ENCODE measurements around the gene SCD.

- TF ChIP-seq PATZ1 (CRISPR knock-in tag; IDR thresholded peaks at IDR 0.05; ENCODE audit: borderline replicate concordance) (no peak), ZNF8 (CRISPR knock-in tag; IDR thresholded peaks at IDR 0.05) (no peak), ZC3H10 (CRISPR knock-in tag; IDR thresholded peaks at IDR 0.05) (no peak), ZFP30 (CRISPR knock-in tag; IDR thresholded peaks at IDR 0.05) (no peak), ZFP3 (CRISPR knock-in tag; IDR thresholded peaks at IDR 0.05) (no peak), SNAI2 (CRISPR knock-in tag; IDR thresholded peaks at IDR 0.05) (no peak), OSR1 (CRISPR knock-in tag; IDR thresholded peaks at IDR 0.05) (no peak), ARNTL (CRISPR knock-in tag; IDR thresholded peaks at IDR 0.05; ENCODE audit: borderline replicate concordance, low read depth) (no peak), POU6F1 (CRISPR knock-in tag; IDR thresholded peaks at IDR 0.05; ENCODE audit: borderline replicate concordance, low read depth) (no peak), ISL1 (CRISPR knock-in tag; IDR thresholded peaks at IDR 0.05) (no peak), GLIS3 (CRISPR knock-in tag; IDR thresholded peaks at IDR 0.05) (no peak), BACH2 (CRISPR knock-in tag; IDR thresholded peaks at IDR 0.05; ENCODE audit: borderline replicate concordance) (no peak), CREB5 (CRISPR knock-in tag; IDR thresholded peaks at IDR 0.05; ENCODE audit: low read depth) (no peak), TOX (CRISPR knock-in tag; IDR thresholded peaks at IDR 0.05; ENCODE audit: borderline replicate concordance) (no peak)
Observed at GRCh38 chr10:100327007-100327717, 19.9 kb upstream of the SCD start.

Measured in SK-N-SH treated with all-trans-retinoic acid at 6 μM for 48 hours (cell line).